ENCODE data around the gene PHTF2.

Gene PHTF2

DNA sequence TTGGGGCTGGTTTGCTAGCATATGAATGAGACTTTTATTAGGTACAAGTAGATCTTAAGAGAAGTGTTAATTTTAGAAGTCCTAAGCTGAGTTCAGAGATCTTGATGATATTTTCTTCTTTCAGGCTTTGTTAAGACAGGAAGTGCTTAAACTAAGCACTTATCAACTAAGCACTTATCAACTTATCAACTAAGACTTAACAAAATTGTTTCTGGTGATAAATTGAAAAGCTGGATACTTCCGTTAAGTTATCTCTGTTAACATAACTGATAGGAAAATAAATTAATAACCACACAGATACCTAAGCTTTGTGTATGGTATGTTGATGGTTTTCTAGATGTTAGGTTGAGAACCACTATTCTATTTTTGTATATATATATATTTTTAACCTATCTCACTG, 113.7 kb downstream of the PHTF2 start:
- TF ChIP-seq ZFP3 (tag by site-specific recombination; IDR thresholded peaks at IDR 0.05; ENCODE audit: low read depth) (no peak), ZNF133 (tag by site-specific recombination; IDR thresholded peaks at IDR 0.05) (no peak), ZNF114 (tag by site-specific recombination; IDR thresholded peaks at IDR 0.05) (no peak), ZFP37 (tag by site-specific recombination; IDR thresholded peaks at IDR 0.05) (no peak), ZNF555 (tag by site-specific recombination; conservative IDR thresholded peaks at IDR 0.05) (no peak), WT1 (tag by site-specific recombination; IDR thresholded peaks at IDR 0.05) (no peak), ZNF629 (tag by site-specific recombination; IDR thresholded peaks at IDR 0.05) (no peak), ZNF830 (tag by site-specific recombination; IDR thresholded peaks at IDR 0.05; ENCODE audit: low read depth) (no peak), TSHZ1 (tag by site-specific recombination; IDR thresholded peaks at IDR 0.05; ENCODE audit: borderline replicate concordance) (no peak), KLF1 (tag by site-specific recombination; IDR thresholded peaks at IDR 0.05) (no peak), ZNF214 (tag by site-specific recombination; IDR thresholded peaks at IDR 0.05; ENCODE audit: borderline replicate concordance) (no peak), ZNF768 (tag by site-specific recombination; IDR thresholded peaks at IDR 0.05) (no peak), ZNF423 (tag by site-specific recombination; IDR thresholded peaks at IDR 0.05) (no peak), ZNF248 (tag by site-specific recombination; IDR thresholded peaks at IDR 0.05) (no peak), MEIS1 (CRISPR knock-in tag; IDR thresholded peaks at IDR 0.05; ENCODE audit: borderline replicate concordance) (no peak)
- TF ChIP-seq, protein P1, sequence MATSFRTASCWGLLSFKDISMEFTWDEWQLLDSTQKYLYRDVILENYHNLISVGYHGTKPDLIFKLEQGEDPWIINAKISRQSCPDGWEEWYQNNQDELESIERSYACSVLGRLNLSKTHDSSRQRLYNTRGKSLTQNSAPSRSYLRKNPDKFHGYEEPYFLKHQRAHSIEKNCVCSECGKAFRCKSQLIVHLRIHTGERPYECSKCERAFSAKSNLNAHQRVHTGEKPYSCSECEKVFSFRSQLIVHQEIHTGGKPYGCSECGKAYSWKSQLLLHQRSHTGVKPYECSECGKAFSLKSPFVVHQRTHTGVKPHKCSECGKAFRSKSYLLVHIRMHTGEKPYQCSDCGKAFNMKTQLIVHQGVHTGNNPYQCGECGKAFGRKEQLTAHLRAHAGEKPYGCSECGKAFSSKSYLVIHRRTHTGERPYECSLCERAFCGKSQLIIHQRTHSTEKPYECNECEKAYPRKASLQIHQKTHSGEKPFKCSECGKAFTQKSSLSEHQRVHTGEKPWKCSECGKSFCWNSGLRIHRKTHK (tag by site-specific recombination; IDR thresholded peaks at IDR 0.05): no peak
- no peaks in the 10 kb centered on the region for H3K9me3 ChIP-seq (ENCODE audit: control insufficient read depth, insufficient read depth, low read depth, low read length)
- POLR2A ChIA-PET: no interaction called here
- no peak overlapping the region for H3K27ac ChIP-seq (ENCODE audit: extremely low read depth, low read depth, low read length)
- H3K36me3 ChIP-seq (ENCODE audit: control insufficient read depth in 2 of 2, insufficient read depth in 1 of 2, low read length in 2 of 2): no peaks in the 10 kb centered on the region
- no peak overlapping the region for H3K4me3 ChIP-seq (ENCODE audit: low read depth, low read length)
- CTCF ChIA-PET: interaction anchor here (0.6 kb wide), 1 partner anchor 8 kb away, joined by 3 read pairs; no protein-coding TSS in a partner anchor
- no peaks in the 10 kb centered on the region for H3K4me1 ChIP-seq (ENCODE audit: control insufficient read depth, insufficient read depth, low read length)

DNA sequence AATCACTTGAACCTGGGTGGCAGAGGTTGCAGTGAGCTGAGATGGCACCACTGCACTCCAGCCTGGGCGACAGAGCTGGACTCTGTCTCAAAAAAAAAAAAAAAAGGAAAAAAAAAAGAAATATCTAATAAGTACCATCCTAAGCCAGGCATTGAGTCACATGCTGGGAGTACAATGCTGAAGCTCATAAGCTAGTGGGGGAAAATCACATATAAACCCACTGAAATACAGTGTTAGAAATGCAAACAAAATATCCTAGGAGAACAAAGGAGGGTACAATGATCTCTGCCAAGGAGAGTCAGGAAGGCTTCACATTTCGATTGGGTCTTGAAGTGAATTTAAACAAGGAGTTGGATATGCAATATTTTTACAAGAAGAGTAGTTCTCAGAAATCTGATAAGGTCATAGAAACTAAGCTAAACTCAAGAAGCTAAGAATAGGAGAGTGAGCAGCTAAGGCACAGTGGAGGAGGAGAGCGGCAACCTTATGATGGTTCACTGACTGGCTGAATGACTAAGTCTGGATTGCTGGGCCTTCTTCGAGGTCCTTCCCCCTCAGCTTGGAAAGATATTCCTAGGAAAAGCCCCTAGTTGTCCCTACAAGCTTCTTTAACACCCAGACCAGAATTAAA, 115.5 kb downstream of the PHTF2 start:
- Histone ChIP-seq H3K9me3 (ENCODE audit: control insufficient read depth, insufficient read depth, low read depth, low read length) (no peaks in the 10 kb centered on the region), H3K4me1 (ENCODE audit: control insufficient read depth, insufficient read depth, low read length) (no peaks in the 10 kb centered on the region), H3K4me3 (ENCODE audit: low read depth, low read length) (no peak overlapping the region), H3K27ac (ENCODE audit: extremely low read depth, low read depth, low read length) (no peak overlapping the region), H3K36me3 (ENCODE audit: control insufficient read depth in 2 of 2, insufficient read depth in 1 of 2, low read length in 2 of 2) (no peaks in the 10 kb centered on the region)
- ChIA-PET POLR2A (no interaction called here), CTCF (no interaction called here)
- no peak for TF ChIP-seq SP3 (tag by site-specific recombination; IDR thresholded peaks at IDR 0.05)
- no peak for TF ChIP-seq ZNF560 (tag by site-specific recombination; IDR thresholded peaks at IDR 0.05; ENCODE audit: borderline replicate concordance)
- TF ChIP-seq OSR2 (tag by site-specific recombination; IDR thresholded peaks at IDR 0.05): no peak
- TF ChIP-seq ZNF426 (tag by site-specific recombination; IDR thresholded peaks at IDR 0.05): no peak
- no peak for TF ChIP-seq ZXDB (tag by site-specific recombination; IDR thresholded peaks at IDR 0.05)
- TF ChIP-seq ZNF121 (tag by site-specific recombination; IDR thresholded peaks at IDR 0.05): no peak
- no peak for TF ChIP-seq SCRT1 (tag by site-specific recombination; IDR thresholded peaks at IDR 0.05; ENCODE audit: borderline replicate concordance)
- TF ChIP-seq ZNF585B (tag by site-specific recombination; IDR thresholded peaks at IDR 0.05): no peak
- TF ChIP-seq TCF7L2 (IDR thresholded peaks at IDR 0.05; ENCODE audit: borderline replicate concordance, low read depth, low read length): no peak
- TF ChIP-seq KLF16 (tag by site-specific recombination; IDR thresholded peaks at IDR 0.05): no peak
- TF ChIP-seq, protein P2, sequence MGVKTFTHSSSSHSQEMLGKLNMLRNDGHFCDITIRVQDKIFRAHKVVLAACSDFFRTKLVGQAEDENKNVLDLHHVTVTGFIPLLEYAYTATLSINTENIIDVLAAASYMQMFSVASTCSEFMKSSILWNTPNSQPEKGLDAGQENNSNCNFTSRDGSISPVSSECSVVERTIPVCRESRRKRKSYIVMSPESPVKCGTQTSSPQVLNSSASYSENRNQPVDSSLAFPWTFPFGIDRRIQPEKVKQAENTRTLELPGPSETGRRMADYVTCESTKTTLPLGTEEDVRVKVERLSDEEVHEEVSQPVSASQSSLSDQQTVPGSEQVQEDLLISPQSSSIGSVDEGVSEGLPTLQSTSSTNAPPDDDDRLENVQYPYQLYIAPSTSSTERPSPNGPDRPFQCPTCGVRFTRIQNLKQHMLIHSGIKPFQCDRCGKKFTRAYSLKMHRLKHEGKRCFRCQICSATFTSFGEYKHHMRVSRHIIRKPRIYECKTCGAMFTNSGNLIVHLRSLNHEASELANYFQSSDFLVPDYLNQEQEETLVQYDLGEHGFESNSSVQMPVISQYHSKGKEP (tag by site-specific recombination; IDR thresholded peaks at IDR 0.05): no peak
- TF ChIP-seq ZNF626 (tag by site-specific recombination; IDR thresholded peaks at IDR 0.05): no peak
- no peak for TF ChIP-seq GLI2 (tag by site-specific recombination; IDR thresholded peaks at IDR 0.05; ENCODE audit: borderline replicate concordance, low read depth)
- TF ChIP-seq ZFHX2 (tag by site-specific recombination; conservative IDR thresholded peaks at IDR 0.05): no peak
- TF ChIP-seq ZNF580 (tag by site-specific recombination; IDR thresholded peaks at IDR 0.05): no peak
